ENCODE results near the gene ADCY9. TPM values are rescaled to one million over a fixed set of nuclear protein-coding genes. Genes with fewer than 3 reads are reported as not detected.

The ADCY9 gene
- total RNA-seq, 1 experiment from 2014 or later, result 11.5 TPM

DNA sequence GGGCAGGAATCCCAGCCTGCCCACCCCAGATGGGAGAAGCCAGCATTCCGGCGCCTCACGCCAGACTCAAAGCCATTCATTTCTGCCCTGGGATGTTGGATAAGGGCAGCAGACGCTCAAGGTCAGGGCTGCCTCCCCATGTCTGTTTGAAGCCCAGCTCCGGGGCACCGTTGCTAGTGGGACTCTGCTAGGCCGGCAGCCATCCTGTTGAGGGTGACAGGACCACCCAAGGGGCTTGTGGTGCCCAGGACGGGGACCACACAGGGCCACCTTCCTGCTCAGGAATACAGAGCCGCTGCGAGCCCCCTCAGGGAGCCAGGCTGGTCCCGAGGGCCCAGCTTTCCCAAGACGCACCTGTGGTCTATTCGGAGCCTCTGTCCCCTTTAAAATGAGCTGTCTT lies 134.0 kb downstream of the ADCY9 start (continued):
- TF ChIP-seq, protein P1, sequence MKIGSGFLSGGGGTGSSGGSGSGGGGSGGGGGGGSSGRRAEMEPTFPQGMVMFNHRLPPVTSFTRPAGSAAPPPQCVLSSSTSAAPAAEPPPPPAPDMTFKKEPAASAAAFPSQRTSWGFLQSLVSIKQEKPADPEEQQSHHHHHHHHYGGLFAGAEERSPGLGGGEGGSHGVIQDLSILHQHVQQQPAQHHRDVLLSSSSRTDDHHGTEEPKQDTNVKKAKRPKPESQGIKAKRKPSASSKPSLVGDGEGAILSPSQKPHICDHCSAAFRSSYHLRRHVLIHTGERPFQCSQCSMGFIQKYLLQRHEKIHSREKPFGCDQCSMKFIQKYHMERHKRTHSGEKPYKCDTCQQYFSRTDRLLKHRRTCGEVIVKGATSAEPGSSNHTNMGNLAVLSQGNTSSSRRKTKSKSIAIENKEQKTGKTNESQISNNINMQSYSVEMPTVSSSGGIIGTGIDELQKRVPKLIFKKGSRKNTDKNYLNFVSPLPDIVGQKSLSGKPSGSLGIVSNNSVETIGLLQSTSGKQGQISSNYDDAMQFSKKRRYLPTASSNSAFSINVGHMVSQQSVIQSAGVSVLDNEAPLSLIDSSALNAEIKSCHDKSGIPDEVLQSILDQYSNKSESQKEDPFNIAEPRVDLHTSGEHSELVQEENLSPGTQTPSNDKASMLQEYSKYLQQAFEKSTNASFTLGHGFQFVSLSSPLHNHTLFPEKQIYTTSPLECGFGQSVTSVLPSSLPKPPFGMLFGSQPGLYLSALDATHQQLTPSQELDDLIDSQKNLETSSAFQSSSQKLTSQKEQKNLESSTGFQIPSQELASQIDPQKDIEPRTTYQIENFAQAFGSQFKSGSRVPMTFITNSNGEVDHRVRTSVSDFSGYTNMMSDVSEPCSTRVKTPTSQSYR (CRISPR knock-in tag; IDR thresholded peaks at IDR 0.05), result no peak

DNA sequence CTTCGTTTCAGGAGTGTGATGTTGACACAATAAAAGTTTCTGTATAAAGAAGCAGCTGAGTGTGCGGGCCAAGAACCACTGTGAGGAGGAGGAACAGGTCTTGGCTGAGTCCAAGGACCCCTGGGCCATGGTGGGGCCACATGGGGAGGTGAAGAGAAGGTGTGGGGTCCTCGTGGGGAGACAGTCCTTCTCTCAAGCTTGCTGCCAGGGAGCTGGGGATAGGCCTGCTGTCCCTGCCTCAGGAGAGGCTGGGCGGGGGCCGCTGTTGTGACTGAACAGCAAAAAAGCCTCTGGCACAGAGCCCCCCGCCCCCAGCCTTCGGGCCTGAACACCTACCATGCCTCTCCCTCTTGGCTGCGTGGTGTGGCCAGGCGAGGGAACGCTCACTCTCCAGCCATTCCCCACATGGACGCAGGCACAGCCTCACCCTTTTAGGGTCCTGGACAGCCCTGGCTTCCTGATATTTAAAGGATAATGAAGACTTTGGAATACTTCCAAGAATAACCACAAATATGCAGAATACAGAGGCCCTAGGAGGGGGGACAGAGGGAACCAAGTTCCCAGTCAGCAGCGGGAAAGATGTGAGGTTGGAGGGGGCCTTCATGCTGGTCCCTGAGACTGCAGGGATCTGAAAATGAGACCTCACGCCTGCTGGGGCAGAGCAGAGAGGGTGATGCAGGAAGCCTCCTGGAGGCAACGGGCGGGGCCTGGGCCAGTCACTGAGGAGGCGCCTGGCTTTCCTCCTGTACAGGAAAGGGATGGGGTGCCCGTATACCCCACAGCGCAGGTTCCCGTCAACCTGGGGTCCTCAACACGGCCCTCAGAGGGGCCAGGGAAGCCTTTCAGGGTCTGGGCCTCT lies 135.8 kb downstream of the ADCY9 start:
- Mint-ChIP-seq H3K36me3 (peaks cover 4% of the 10 kb centered on the region; the same call in 1 of the 2 replicates), H3K27ac (no peak overlapping the region), H3K27me3 (ENCODE audit: low read depth) (peaks cover 9% of the 10 kb centered on the region), H3K9me3 (no peaks in the 10 kb centered on the region), H3K4me3 (no peak overlapping the region), H3K4me1 (peaks cover 8% of the 10 kb centered on the region)
- ChIA-PET POLR2A (no interaction called here), CTCF (no interaction called here)
- DNase-seq (ENCODE audit: low spot score), result no peak
- no peak for TF ChIP-seq ZNF138 (CRISPR knock-in tag; conservative IDR thresholded peaks at IDR 0.05)
- no peak for TF ChIP-seq EMX1 (CRISPR knock-in tag; IDR thresholded peaks at IDR 0.05)
- no peak for TF ChIP-seq NFE2L1 (CRISPR knock-in tag; IDR thresholded peaks at IDR 0.05)
- TF ChIP-seq, protein P2, sequence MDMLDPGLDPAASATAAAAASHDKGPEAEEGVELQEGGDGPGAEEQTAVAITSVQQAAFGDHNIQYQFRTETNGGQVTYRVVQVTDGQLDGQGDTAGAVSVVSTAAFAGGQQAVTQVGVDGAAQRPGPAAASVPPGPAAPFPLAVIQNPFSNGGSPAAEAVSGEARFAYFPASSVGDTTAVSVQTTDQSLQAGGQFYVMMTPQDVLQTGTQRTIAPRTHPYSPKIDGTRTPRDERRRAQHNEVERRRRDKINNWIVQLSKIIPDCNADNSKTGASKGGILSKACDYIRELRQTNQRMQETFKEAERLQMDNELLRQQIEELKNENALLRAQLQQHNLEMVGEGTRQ (CRISPR knock-in tag; IDR thresholded peaks at IDR 0.05), result no peak
- TF ChIP-seq, protein P3, sequence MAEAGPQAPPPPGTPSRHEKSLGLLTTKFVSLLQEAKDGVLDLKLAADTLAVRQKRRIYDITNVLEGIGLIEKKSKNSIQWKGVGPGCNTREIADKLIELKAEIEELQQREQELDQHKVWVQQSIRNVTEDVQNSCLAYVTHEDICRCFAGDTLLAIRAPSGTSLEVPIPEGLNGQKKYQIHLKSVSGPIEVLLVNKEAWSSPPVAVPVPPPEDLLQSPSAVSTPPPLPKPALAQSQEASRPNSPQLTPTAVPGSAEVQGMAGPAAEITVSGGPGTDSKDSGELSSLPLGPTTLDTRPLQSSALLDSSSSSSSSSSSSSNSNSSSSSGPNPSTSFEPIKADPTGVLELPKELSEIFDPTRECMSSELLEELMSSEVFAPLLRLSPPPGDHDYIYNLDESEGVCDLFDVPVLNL (CRISPR knock-in tag; IDR thresholded peaks at IDR 0.05; ENCODE audit: borderline replicate concordance, low read depth), result no peak
- no peak for TF ChIP-seq ESRRA (CRISPR knock-in tag; IDR thresholded peaks at IDR 0.05; ENCODE audit: borderline replicate concordance)
- no peak for TF ChIP-seq CREB1 (CRISPR knock-in tag; IDR thresholded peaks at IDR 0.05)
- TF ChIP-seq NR1H2 (CRISPR knock-in tag; IDR thresholded peaks at IDR 0.05), result no peak
- TF ChIP-seq, protein P4, sequence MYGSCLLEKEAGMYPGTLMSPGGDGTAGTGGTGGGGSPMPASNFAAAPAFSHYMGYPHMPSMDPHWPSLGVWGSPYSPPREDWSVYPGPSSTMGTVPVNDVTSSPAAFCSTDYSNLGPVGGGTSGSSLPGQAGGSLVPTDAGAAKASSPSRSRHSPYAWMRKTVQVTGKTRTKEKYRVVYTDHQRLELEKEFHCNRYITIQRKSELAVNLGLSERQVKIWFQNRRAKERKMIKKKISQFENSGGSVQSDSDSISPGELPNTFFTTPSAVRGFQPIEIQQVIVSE (CRISPR knock-in tag; IDR thresholded peaks at IDR 0.05; ENCODE audit: borderline replicate concordance), result no peak
- no peak for TF ChIP-seq PRRX2 (CRISPR knock-in tag; IDR thresholded peaks at IDR 0.05)
- no peak for TF ChIP-seq JAZF1 (CRISPR knock-in tag; IDR thresholded peaks at IDR 0.05)
- TF ChIP-seq GTF2I (CRISPR knock-in tag; conservative IDR thresholded peaks at IDR 0.05), result no peak
- TF ChIP-seq, protein P5, sequence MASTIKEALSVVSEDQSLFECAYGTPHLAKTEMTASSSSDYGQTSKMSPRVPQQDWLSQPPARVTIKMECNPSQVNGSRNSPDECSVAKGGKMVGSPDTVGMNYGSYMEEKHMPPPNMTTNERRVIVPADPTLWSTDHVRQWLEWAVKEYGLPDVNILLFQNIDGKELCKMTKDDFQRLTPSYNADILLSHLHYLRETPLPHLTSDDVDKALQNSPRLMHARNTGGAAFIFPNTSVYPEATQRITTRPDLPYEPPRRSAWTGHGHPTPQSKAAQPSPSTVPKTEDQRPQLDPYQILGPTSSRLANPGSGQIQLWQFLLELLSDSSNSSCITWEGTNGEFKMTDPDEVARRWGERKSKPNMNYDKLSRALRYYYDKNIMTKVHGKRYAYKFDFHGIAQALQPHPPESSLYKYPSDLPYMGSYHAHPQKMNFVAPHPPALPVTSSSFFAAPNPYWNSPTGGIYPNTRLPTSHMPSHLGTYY (CRISPR knock-in tag; IDR thresholded peaks at IDR 0.05), result no peak
- TF ChIP-seq, protein P6, sequence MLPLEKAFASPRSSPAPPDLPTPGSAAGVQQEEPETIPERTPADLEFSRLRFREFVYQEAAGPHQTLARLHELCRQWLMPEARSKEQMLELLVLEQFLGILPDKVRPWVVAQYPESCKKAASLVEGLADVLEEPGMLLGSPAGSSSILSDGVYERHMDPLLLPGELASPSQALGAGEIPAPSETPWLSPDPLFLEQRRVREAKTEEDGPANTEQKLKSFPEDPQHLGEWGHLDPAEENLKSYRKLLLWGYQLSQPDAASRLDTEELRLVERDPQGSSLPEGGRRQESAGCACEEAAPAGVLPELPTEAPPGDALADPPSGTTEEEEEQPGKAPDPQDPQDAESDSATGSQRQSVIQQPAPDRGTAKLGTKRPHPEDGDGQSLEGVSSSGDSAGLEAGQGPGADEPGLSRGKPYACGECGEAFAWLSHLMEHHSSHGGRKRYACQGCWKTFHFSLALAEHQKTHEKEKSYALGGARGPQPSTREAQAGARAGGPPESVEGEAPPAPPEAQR (CRISPR knock-in tag; IDR thresholded peaks at IDR 0.05), result no peak
- TF ChIP-seq SMAD4 (CRISPR knock-in tag; IDR thresholded peaks at IDR 0.05), result no peak
- TF ChIP-seq, protein P1 (CRISPR knock-in tag; IDR thresholded peaks at IDR 0.05), result no peak
- TF ChIP-seq, protein P7, sequence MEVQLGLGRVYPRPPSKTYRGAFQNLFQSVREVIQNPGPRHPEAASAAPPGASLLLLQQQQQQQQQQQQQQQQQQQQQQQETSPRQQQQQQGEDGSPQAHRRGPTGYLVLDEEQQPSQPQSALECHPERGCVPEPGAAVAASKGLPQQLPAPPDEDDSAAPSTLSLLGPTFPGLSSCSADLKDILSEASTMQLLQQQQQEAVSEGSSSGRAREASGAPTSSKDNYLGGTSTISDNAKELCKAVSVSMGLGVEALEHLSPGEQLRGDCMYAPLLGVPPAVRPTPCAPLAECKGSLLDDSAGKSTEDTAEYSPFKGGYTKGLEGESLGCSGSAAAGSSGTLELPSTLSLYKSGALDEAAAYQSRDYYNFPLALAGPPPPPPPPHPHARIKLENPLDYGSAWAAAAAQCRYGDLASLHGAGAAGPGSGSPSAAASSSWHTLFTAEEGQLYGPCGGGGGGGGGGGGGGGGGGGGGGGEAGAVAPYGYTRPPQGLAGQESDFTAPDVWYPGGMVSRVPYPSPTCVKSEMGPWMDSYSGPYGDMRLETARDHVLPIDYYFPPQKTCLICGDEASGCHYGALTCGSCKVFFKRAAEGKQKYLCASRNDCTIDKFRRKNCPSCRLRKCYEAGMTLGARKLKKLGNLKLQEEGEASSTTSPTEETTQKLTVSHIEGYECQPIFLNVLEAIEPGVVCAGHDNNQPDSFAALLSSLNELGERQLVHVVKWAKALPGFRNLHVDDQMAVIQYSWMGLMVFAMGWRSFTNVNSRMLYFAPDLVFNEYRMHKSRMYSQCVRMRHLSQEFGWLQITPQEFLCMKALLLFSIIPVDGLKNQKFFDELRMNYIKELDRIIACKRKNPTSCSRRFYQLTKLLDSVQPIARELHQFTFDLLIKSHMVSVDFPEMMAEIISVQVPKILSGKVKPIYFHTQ (CRISPR knock-in tag; IDR thresholded peaks at IDR 0.05), result no peak
- TF ChIP-seq ELF4 (CRISPR knock-in tag; IDR thresholded peaks at IDR 0.05; ENCODE audit: low read depth), result no peak
- no peak for ATAC-seq
